ENCODE measurements around the gene C5AR2.
"Not testable (repeated sequence)": the region's sequence is repeated elsewhere in the genome, so short reads cannot be mapped to it uniquely, and the experiment has no call there.

The C5AR2 gene

GRCh38 chr19:47357788-47358680 is 26.1 kb downstream of the C5AR2 start:
- Histone ChIP-seq H3K9ac (ENCODE audit: low read length in 5 of 5) (no peak overlapping the region), H3K27ac (ENCODE audit: low read depth, low read length) (no peak overlapping the region), H3K27me3 (ENCODE audit: control insufficient read depth in 5 of 5, insufficient read depth in 4 of 5, low read length in 5 of 5) (no peaks in the 10 kb centered on the region), H3K4me1 (ENCODE audit: control insufficient read depth in 5 of 5, insufficient read depth in 5 of 5, low read length in 5 of 5) (no peaks in the 10 kb centered on the region), H3K36me3 (ENCODE audit: control insufficient read depth in 5 of 5, insufficient read depth in 5 of 5, low read length in 5 of 5) (peaks cover 4 to 95% (median 77%) of the 10 kb centered on the region in 5 donors), H3K9me3 (ENCODE audit: control insufficient read depth in 5 of 5, low read length in 5 of 5) (peaks cover 0 to 4% (median 3%) of the 10 kb centered on the region in 5 donors), H3K4me3 (ENCODE audit: low read depth in 1 of 5, low read length in 5 of 5) (no peak overlapping the region)

GRCh38 chr19:47358936-47359335 is 27.0 kb downstream of the C5AR2 start:
- Histone ChIP-seq H3K36me3 (ENCODE audit: control insufficient read depth in 5 of 5, insufficient read depth in 5 of 5, low read length in 5 of 5) (peaks cover 4 to 95% (median 76%) of the 10 kb centered on the region in 5 donors), H3K9me3 (ENCODE audit: control insufficient read depth in 5 of 5, low read length in 5 of 5) (peaks cover 0 to 4% (median 3%) of the 10 kb centered on the region in 5 donors), H3K9ac (ENCODE audit: low read length in 5 of 5) (no peak overlapping the region), H3K27me3 (ENCODE audit: control insufficient read depth in 5 of 5, insufficient read depth in 4 of 5, low read length in 5 of 5) (no peaks in the 10 kb centered on the region), H3K4me1 (ENCODE audit: control insufficient read depth in 5 of 5, insufficient read depth in 5 of 5, low read length in 5 of 5) (no peaks in the 10 kb centered on the region), H3K4me3 (ENCODE audit: low read depth in 1 of 5, low read length in 5 of 5) (no peak overlapping the region), H3K27ac (ENCODE audit: low read depth, low read length) (no peak overlapping the region)

GRCh38 chr19:47362321-47362720 is 30.3 kb downstream of the C5AR2 start:
- peaks cover 0 to 4% (median 3%) of the 10 kb centered on the region in 5 donors for H3K9me3 ChIP-seq (ENCODE audit: control insufficient read depth in 5 of 5, low read length in 5 of 5)
- H3K36me3 ChIP-seq (ENCODE audit: control insufficient read depth in 5 of 5, insufficient read depth in 5 of 5, low read length in 5 of 5): peaks cover under 1 to 89% (median 68%) of the 10 kb centered on the region in 5 donors
- no peak overlapping the region for H3K4me3 ChIP-seq (ENCODE audit: low read depth in 1 of 5, low read length in 5 of 5)
- no peaks in the 10 kb centered on the region for H3K27me3 ChIP-seq (ENCODE audit: control insufficient read depth in 5 of 5, insufficient read depth in 4 of 5, low read length in 5 of 5)
- H3K27ac ChIP-seq (ENCODE audit: low read depth, low read length): no peak overlapping the region
- H3K9ac ChIP-seq (ENCODE audit: low read length in 5 of 5): no peak overlapping the region
- no peaks in the 10 kb centered on the region for H3K4me1 ChIP-seq (ENCODE audit: control insufficient read depth in 5 of 5, insufficient read depth in 5 of 5, low read length in 5 of 5)

- H3K4me1 ChIP-seq (ENCODE audit: control insufficient read depth in 5 of 5, insufficient read depth in 5 of 5, low read length in 5 of 5): no peaks in the 10 kb centered on the region
- no peak overlapping the region for H3K27ac ChIP-seq (ENCODE audit: low read depth, low read length)
- H3K27me3 ChIP-seq (ENCODE audit: control insufficient read depth in 5 of 5, insufficient read depth in 4 of 5, low read length in 5 of 5): no peaks in the 10 kb centered on the region
- H3K9ac ChIP-seq (ENCODE audit: low read length in 5 of 5): no peak overlapping the region
- no peaks in the 10 kb centered on the region for H3K9me3 ChIP-seq (ENCODE audit: control insufficient read depth in 5 of 5, low read length in 5 of 5)
- H3K4me3 ChIP-seq (ENCODE audit: low read depth in 1 of 5, low read length in 5 of 5): no peak overlapping the region
- H3K36me3 ChIP-seq (ENCODE audit: control insufficient read depth in 5 of 5, insufficient read depth in 5 of 5, low read length in 5 of 5): peaks cover 0 to 80% (median 54%) of the 10 kb centered on the region in 5 donors
Observed at GRCh38 chr19:47363758-47364531, 32.0 kb downstream of the C5AR2 start.

GRCh38 chr19:47365455-47365854 is 33.5 kb downstream of the C5AR2 start:
- H3K4me3 ChIP-seq (ENCODE audit: low read depth in 1 of 5, low read length in 5 of 5); H3K27me3 ChIP-seq (ENCODE audit: control insufficient read depth in 5 of 5, insufficient read depth in 4 of 5, low read length in 5 of 5); H3K27ac ChIP-seq (ENCODE audit: low read depth, low read length); H3K9ac ChIP-seq (ENCODE audit: low read length in 5 of 5); H3K4me1 ChIP-seq (ENCODE audit: control insufficient read depth in 5 of 5, insufficient read depth in 5 of 5, low read length in 5 of 5); H3K9me3 ChIP-seq (ENCODE audit: control insufficient read depth in 5 of 5, low read length in 5 of 5): not testable (repeated sequence)
- peaks cover 0 to 80% (median 54%) of the 10 kb centered on the region in 5 donors for H3K36me3 ChIP-seq (ENCODE audit: control insufficient read depth in 5 of 5, insufficient read depth in 5 of 5, low read length in 5 of 5)

- Histone ChIP-seq H3K4me1 (ENCODE audit: control insufficient read depth in 5 of 5, insufficient read depth in 5 of 5, low read length in 5 of 5) (no peaks in the 10 kb centered on the region), H3K36me3 (ENCODE audit: control insufficient read depth in 5 of 5, insufficient read depth in 5 of 5, low read length in 5 of 5) (peaks cover 0 to 83% (median 61%) of the 10 kb centered on the region in 5 donors), H3K27ac (ENCODE audit: low read depth, low read length) (no peak overlapping the region), H3K4me3 (ENCODE audit: low read depth in 1 of 5, low read length in 5 of 5) (no peak overlapping the region), H3K9ac (ENCODE audit: low read length in 5 of 5) (no peak overlapping the region), H3K27me3 (ENCODE audit: control insufficient read depth in 5 of 5, insufficient read depth in 4 of 5, low read length in 5 of 5) (no peaks in the 10 kb centered on the region), H3K9me3 (ENCODE audit: control insufficient read depth in 5 of 5, low read length in 5 of 5) (no peaks in the 10 kb centered on the region)
Observed at GRCh38 chr19:47370045-47370611, 38.2 kb downstream of the C5AR2 start.

- Histone ChIP-seq H3K27me3 (ENCODE audit: control insufficient read depth in 5 of 5, insufficient read depth in 4 of 5, low read length in 5 of 5) (no peaks in the 10 kb centered on the region), H3K9me3 (ENCODE audit: control insufficient read depth in 5 of 5, low read length in 5 of 5) (no peaks in the 10 kb centered on the region), H3K4me3 (ENCODE audit: low read depth in 1 of 5, low read length in 5 of 5) (no peak overlapping the region), H3K9ac (ENCODE audit: low read length in 5 of 5) (no peak overlapping the region), H3K36me3 (ENCODE audit: control insufficient read depth in 5 of 5, insufficient read depth in 5 of 5, low read length in 5 of 5) (peaks cover 0 to 89% (median 71%) of the 10 kb centered on the region in 5 donors), H3K27ac (ENCODE audit: low read depth, low read length) (no peak overlapping the region), H3K4me1 (ENCODE audit: control insufficient read depth in 5 of 5, insufficient read depth in 5 of 5, low read length in 5 of 5) (no peaks in the 10 kb centered on the region)
Observed at GRCh38 chr19:47371261-47371660, 39.3 kb downstream of the C5AR2 start.

GRCh38 chr19:47372603-47373002 is 40.6 kb downstream of the C5AR2 start:
- H3K36me3 ChIP-seq (ENCODE audit: control insufficient read depth in 5 of 5, insufficient read depth in 5 of 5, low read length in 5 of 5): peaks cover 0 to 91% (median 82%) of the 10 kb centered on the region in 5 donors
- no peak overlapping the region for H3K4me3 ChIP-seq (ENCODE audit: low read depth in 1 of 5, low read length in 5 of 5)
- H3K27ac ChIP-seq (ENCODE audit: low read depth, low read length): no peak overlapping the region
- H3K27me3 ChIP-seq (ENCODE audit: control insufficient read depth in 5 of 5, insufficient read depth in 4 of 5, low read length in 5 of 5): no peaks in the 10 kb centered on the region
- no peaks in the 10 kb centered on the region for H3K9me3 ChIP-seq (ENCODE audit: control insufficient read depth in 5 of 5, low read length in 5 of 5)
- H3K9ac ChIP-seq (ENCODE audit: low read length in 5 of 5): no peak overlapping the region
- no peaks in the 10 kb centered on the region for H3K4me1 ChIP-seq (ENCODE audit: control insufficient read depth in 5 of 5, insufficient read depth in 5 of 5, low read length in 5 of 5)

GRCh38 chr19:47373246-47374240 is 41.6 kb downstream of the C5AR2 start:
- no peaks in the 10 kb centered on the region for H3K4me1 ChIP-seq (ENCODE audit: control insufficient read depth in 5 of 5, insufficient read depth in 5 of 5, low read length in 5 of 5)
- no peaks in the 10 kb centered on the region for H3K9me3 ChIP-seq (ENCODE audit: control insufficient read depth in 5 of 5, low read length in 5 of 5)
- peaks cover 0 to 99% (median 91%) of the 10 kb centered on the region in 5 donors for H3K36me3 ChIP-seq (ENCODE audit: control insufficient read depth in 5 of 5, insufficient read depth in 5 of 5, low read length in 5 of 5)
- H3K4me3 ChIP-seq (ENCODE audit: low read depth in 1 of 5, low read length in 5 of 5): no peak overlapping the region
- no peaks in the 10 kb centered on the region for H3K27me3 ChIP-seq (ENCODE audit: control insufficient read depth in 5 of 5, insufficient read depth in 4 of 5, low read length in 5 of 5)
- H3K9ac ChIP-seq (ENCODE audit: low read length in 5 of 5): no peak overlapping the region
- H3K27ac ChIP-seq (ENCODE audit: low read depth, low read length): no peak overlapping the region

Data from subcutaneous abdominal adipose tissue (tissue), 5 donors.